Parathyroid adenoma (tissue), 2 donors: Measurements from ENCODE around the gene ST3GAL3.

Experiments
- H2AFZ ChIP-seq: fragments of 300-600 bp; sonication (generic); one replicate; pipeline ENCODE4 v1.7.0; 2017; ENCODE audit warnings: antibody characterized with exemption, mild to moderate bottlenecking
- H3K27ac ChIP-seq: fragments of 300-600 bp; sonication (generic); one replicate; pipeline ENCODE4 v1.7.0; 2017
- H3K27me3 ChIP-seq: fragments of 300-600 bp; sonication (generic); one replicate; pipeline ENCODE4 v1.7.0; 2017; ENCODE audit warnings: low read length; ENCODE audit not compliant: control insufficient read depth, insufficient read depth
- H3K36me3 ChIP-seq: fragments of 300-600 bp; sonication (generic); one replicate; pipeline ENCODE4 v1.7.0; 2017; ENCODE audit warnings: low read length; ENCODE audit not compliant: control insufficient read depth, insufficient read depth
- H3K4me1 ChIP-seq: fragments of 300-600 bp; sonication (generic); one replicate; pipeline ENCODE4 v1.7.0; 2017; ENCODE audit warnings: control low read depth
- H3K4me2 ChIP-seq: fragments of 300-600 bp; sonication (generic); one replicate; pipeline ENCODE4 v1.7.0; 2017; ENCODE audit warnings: low read length
- H3K4me3 ChIP-seq: fragments of 300-600 bp; sonication (generic); one replicate; pipeline ENCODE4 v1.7.0; 2017; ENCODE audit warnings: low read depth, low read length
- H3K79me2 ChIP-seq: fragments of 300-600 bp; sonication (generic); one replicate; pipeline ENCODE4 v1.7.0; 2017; ENCODE audit warnings: control low read depth
- H3K9ac ChIP-seq: fragments of 300-600 bp; sonication (generic); one replicate; pipeline ENCODE4 v1.7.0; 2017; ENCODE audit warnings: mild to moderate bottlenecking
- H3K9me3 ChIP-seq: fragments of 300-600 bp; sonication (generic); one replicate; pipeline ENCODE4 v1.7.0; 2017; ENCODE audit warnings: low read length; ENCODE audit not compliant: control insufficient read depth
- TF ChIP-seq, protein P1 (sequence below): fragments of 300-600 bp; sonication (generic); IDR thresholded peaks from one replicate; pipeline ENCODE4 v1.7.0; 2017; ENCODE audit warnings: antibody characterized with exemption, mild to moderate bottlenecking
- donor health status: primary hyperparathyroidism.

The ST3GAL3 gene

DNA sequence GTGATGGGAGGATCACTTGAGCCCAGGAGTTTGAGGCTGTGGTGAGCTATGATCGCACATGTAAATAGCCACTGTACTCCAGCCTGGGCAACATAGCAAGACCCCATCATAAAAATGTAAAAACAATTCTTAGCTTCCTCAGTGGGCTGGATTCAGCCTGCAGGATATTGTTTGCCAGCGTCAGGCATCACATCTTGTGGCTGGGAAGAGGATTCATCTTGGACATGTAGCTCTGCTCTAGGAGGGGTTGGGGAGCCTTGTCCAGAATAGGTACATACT lies 19.3 kb upstream of the ST3GAL3 start:
- Histone ChIP-seq H3K27me3 (no peaks in the 10 kb centered on the region), H3K79me2 (no peaks in the 10 kb centered on the region), H2AFZ (no peak overlapping the region), H3K36me3 (no peaks in the 10 kb centered on the region), H3K4me2 (no peak overlapping the region), H3K9me3 (no peaks in the 10 kb centered on the region), H3K4me3 (no peak overlapping the region), H3K4me1 (no peaks in the 10 kb centered on the region), H3K9ac (no peak overlapping the region), H3K27ac (no peak overlapping the region)
- TF ChIP-seq, protein P1, sequence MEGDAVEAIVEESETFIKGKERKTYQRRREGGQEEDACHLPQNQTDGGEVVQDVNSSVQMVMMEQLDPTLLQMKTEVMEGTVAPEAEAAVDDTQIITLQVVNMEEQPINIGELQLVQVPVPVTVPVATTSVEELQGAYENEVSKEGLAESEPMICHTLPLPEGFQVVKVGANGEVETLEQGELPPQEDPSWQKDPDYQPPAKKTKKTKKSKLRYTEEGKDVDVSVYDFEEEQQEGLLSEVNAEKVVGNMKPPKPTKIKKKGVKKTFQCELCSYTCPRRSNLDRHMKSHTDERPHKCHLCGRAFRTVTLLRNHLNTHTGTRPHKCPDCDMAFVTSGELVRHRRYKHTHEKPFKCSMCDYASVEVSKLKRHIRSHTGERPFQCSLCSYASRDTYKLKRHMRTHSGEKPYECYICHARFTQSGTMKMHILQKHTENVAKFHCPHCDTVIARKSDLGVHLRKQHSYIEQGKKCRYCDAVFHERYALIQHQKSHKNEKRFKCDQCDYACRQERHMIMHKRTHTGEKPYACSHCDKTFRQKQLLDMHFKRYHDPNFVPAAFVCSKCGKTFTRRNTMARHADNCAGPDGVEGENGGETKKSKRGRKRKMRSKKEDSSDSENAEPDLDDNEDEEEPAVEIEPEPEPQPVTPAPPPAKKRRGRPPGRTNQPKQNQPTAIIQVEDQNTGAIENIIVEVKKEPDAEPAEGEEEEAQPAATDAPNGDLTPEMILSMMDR = no peak

DNA sequence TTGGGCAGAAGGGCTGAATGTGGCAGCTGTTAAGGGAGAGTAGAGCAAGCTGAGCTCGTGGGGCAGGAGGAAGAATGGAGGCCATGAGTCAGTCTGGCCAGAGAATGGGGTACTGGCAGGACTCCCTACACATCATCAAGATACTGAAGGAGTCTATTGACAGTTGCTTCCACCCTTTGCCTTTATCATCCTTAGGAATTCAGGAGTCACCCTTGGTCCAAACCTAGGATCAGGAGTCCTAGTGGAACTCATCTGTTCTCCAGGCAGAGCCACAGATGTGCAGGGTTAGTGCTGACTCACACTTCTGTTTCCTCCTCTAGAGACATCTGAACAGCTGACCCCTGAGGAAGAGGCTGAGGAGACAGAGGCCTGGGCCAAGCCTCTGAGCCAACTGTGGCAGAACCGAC lies 18.7 kb upstream of the ST3GAL3 start:
- no peak overlapping the region for H3K9ac ChIP-seq
- no peaks in the 10 kb centered on the region for H3K36me3 ChIP-seq
- H3K4me1 ChIP-seq = no peaks in the 10 kb centered on the region
- no peak overlapping the region for H3K4me2 ChIP-seq
- H3K27me3 ChIP-seq = no peaks in the 10 kb centered on the region
- no peak overlapping the region for H3K27ac ChIP-seq
- H3K9me3 ChIP-seq = no peaks in the 10 kb centered on the region
- H3K79me2 ChIP-seq = no peaks in the 10 kb centered on the region
- H3K4me3 ChIP-seq = no peak overlapping the region
- no peak overlapping the region for H2AFZ ChIP-seq
- TF ChIP-seq, protein P1 = no peak

DNA sequence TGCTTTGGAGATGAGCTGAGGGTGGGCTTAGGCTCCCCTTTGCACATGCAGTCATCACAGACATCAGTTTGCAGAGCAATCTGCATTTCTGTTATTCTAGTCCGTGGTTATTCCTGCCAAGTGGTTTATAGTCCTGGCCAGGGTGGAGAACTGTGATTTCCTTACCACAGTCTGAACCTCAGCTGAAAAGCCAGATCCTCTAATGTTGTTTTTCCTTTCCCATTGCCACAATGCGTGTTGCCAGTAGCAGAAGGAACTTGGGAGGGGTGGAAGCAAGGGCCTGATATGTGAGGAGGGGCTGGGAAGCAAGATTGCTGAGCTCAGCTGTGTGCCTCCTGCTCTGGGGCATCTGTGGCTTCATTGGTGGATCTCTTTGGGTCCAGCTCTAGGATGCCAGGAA lies 18.0 kb upstream of the ST3GAL3 start:
- no peaks in the 10 kb centered on the region for H3K79me2 ChIP-seq
- no peak overlapping the region for H3K4me3 ChIP-seq
- H3K4me2 ChIP-seq = no peak overlapping the region
- H3K27ac ChIP-seq = no peak overlapping the region
- H2AFZ ChIP-seq = no peak overlapping the region
- no peaks in the 10 kb centered on the region for H3K27me3 ChIP-seq
- H3K9ac ChIP-seq = no peak overlapping the region
- TF ChIP-seq, protein P1 = no peak
- no peaks in the 10 kb centered on the region for H3K4me1 ChIP-seq
- H3K9me3 ChIP-seq = no peaks in the 10 kb centered on the region
- no peaks in the 10 kb centered on the region for H3K36me3 ChIP-seq

DNA sequence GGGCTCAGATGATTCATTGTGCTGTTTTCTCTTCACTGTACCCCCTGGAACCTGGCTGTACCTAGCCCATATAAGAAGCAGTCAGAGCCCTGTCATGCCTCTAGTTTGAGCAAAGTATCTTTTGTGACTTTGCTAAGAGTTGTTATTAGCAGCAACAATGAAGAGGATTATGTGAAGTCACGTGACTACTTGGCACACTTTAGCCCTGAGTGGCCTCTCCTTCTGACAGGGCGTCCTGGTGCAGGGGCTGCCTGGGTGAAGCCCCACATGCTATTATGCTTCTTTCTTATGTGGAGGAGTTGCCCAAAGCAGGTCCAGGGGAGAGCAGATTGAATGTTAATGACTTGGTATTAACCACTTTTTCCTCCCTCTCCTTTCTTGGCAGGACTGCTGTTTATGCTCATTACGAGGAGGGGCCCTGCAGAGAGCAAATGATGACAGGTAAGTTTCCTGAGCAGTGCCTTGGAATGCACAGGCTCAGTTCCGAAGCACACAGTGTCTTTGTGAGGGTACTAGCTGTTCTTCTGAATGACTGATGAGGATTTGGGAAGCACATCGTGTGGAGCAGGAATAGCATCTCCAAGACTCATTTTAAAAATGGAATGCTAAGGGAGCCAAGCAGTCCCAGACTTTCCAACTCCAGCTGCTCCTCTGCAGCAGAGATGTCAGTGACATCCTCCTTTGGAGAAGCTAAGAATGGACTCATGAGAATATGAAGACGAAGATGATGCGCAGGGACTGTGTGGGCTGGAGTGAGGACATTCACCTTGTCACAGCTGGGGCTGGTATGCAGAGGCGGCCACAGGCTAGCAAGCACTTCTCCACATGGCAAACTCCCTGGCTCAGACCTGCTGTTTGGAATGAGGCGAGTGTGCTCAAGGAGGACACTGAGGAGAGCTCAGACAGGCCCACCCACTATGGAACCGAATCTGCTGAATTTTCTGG lies 15.2 kb upstream of the ST3GAL3 start:
- Histone ChIP-seq H3K4me3 (no peak overlapping the region), H3K4me2 (no peak overlapping the region), H2AFZ (no peak overlapping the region), H3K9me3 (no peaks in the 10 kb centered on the region), H3K27ac (no peak overlapping the region), H3K36me3 (no peaks in the 10 kb centered on the region), H3K27me3 (no peaks in the 10 kb centered on the region), H3K79me2 (no peaks in the 10 kb centered on the region), H3K4me1 (no peaks in the 10 kb centered on the region), H3K9ac (no peak overlapping the region)
- TF ChIP-seq, protein P1 = no peak

DNA sequence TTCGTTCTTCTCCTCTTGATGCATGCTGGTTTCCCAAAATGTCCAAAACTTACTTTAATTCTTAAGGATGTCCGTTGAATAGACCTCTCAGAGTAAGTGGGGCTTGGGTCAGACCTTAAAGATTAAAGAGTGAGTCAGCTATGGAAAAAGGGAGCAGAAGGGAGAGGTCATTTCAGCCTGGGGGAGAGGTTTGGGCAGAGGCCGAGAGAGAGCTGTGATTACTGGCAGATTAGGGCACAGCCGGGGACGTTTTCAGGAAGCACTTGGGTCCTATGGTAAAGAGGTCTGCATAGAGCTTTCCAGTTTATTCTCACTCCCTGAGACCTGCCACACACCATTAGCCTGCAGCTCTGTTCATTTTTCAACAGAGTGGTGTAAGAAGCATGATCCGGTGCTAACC lies 14.0 kb upstream of the ST3GAL3 start:
- H3K79me2 ChIP-seq = no peaks in the 10 kb centered on the region
- TF ChIP-seq, protein P1 = no peak
- no peak overlapping the region for H3K9ac ChIP-seq
- H3K4me1 ChIP-seq = no peaks in the 10 kb centered on the region
- no peaks in the 10 kb centered on the region for H3K27me3 ChIP-seq
- H2AFZ ChIP-seq = no peak overlapping the region
- H3K4me2 ChIP-seq = no peak overlapping the region
- H3K27ac ChIP-seq = no peak overlapping the region
- no peak overlapping the region for H3K4me3 ChIP-seq
- H3K9me3 ChIP-seq = no peaks in the 10 kb centered on the region
- H3K36me3 ChIP-seq = no peaks in the 10 kb centered on the region
